Activated naive CD4-positive, alpha-beta T cell treated with anti-CD3 and anti-CD28 coated beads, Interleukin-2, amount 50 U/mL, for 72 hours (primary cell): ENCODE measurements around the gene DKK3. TPM values are rescaled to one million over a fixed set of nuclear protein-coding genes. Genes with fewer than 3 reads are reported as not detected.
A peak's percentile ranks its signal among the peaks of the same experiment; 100 is the strongest.

Experiments
- ATAC-seq, 2 donors: fragments of 150-1000 bp; cut with Tn5 transposase; 2 replicates each; pipeline ENCODE4 v1.10.0; 2021; ENCODE audit warnings: mild to moderate bottlenecking in 2 of 2, moderate library complexity in 2 of 2
- DNase-seq, 2 donors: peaks; one replicate each; pipeline ENCODE4 v3.0.0; 2021 to 2022; ENCODE audit warnings: low spot score in 2 of 2
- H3K27ac Mint-ChIP-seq, 2 donors: one replicate each; pipeline ENCODE4 v1.8.0; 2022; ENCODE audit warnings: mild to moderate bottlenecking in 2 of 2, mixed read lengths in 2 of 2
- H3K36me3 Mint-ChIP-seq, 2 donors: one replicate each; pipeline ENCODE4 v1.8.0; 2022; ENCODE audit warnings: mixed read lengths in 2 of 2
- H3K9me3 Mint-ChIP-seq, 2 donors: one replicate each; pipeline ENCODE4 v1.8.0; 2022; ENCODE audit warnings: mixed read lengths in 2 of 2
- total RNA-seq, 2 donors: library from RNA; stranded (reverse); gene quantifications; one replicate each; pipeline ENCODE4 v1.2.3, GENCODE V29; 2022

Gene DKK3
- total RNA-seq, 2 donors from 2014 or later: not detected

DNA sequence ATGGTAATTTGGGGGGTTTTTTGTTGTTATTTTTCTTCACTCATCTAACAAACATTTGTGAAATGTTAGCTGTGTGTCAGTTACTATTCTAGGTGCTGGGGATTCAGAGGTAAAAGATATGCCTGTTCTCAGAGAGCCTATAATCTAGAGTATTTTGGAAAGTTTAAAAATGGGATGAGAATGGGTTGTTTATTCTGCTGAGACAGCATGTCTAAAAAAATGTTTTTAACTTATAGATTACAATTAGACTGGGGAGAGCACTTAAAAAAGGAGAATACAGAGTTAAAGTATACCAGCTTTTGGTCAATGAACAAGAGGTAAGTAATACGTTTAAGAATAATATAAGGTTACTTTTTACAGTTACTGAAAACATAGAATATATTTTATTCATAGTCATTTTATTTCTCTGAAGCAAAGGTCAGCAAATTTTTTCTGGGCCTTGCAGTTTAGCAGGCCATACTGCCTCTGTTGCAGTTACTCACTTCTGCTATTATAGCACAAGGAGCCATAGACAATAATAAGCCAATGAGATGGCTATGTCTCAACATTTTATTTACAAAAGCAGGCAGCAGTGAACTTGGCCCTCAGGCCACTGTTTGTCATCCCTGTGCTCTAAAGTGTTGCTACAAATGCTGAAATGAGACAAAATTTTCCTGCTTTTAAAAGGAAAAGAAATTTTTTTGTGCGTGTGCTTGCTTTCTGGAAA, 60.0 kb downstream of the DKK3 start:
- Mint-ChIP-seq H3K27ac (peak overlapping the region in 1 of 2 donors; percentile 17), H3K36me3 (peaks cover 0 to 15% of the 10 kb centered on the region in 2 donors)
- ATAC-seq: no peak

DNA sequence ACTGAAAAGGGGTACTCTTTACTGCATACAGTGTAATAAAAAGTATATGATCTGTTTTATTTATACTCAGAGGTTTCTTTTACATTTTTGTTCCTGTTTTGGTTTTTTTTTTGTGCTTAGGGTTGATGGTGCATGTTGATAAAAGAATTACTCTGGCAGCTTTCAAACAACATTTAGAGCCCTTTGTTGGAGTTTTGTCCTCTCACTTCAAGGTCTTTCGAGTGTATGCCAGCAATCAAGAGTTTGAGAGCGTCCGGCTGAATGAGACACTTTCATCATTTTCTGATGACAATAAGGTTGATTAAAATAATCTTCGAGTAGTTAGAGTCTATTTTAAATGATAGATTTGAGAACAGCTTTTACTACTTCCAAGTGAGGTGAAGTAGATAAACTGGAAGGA, 60.6 kb downstream of the DKK3 start:
- Mint-ChIP-seq H3K9me3 (no peaks in the 10 kb centered on the region), H3K36me3 (peaks cover 0 to 15% of the 10 kb centered on the region in 2 donors), H3K27ac (peak overlapping the region in 1 of 2 donors; percentile 17)
- no peak for DNase-seq
- no peak for ATAC-seq

More for the DNA sequence above, 60.0 kb downstream of the DKK3 start:
- DNase-seq: no peak
- no peaks in the 10 kb centered on the region for H3K9me3 Mint-ChIP-seq

DNA sequence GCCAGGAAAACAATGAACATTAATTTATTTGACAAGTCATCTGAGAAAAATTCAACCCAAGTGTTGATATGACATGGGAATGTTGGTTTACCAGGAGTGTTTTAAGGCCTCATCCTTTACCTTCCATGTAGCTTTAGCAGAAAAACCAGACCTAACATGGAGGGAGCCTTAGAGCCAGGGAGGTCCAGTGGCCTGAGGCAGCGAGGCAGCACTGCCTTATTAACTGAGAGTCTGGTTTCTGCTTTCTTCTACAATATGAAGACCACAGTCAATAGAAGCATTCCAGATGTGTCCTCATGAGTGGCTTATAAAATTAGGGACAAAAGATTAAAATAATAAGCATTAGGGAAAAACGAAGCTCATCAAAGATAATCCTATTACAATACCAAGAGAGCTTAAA, 61.5 kb downstream of the DKK3 start:
- H3K36me3 Mint-ChIP-seq: peaks cover 0 to 14% of the 10 kb centered on the region in 2 donors

DNA sequence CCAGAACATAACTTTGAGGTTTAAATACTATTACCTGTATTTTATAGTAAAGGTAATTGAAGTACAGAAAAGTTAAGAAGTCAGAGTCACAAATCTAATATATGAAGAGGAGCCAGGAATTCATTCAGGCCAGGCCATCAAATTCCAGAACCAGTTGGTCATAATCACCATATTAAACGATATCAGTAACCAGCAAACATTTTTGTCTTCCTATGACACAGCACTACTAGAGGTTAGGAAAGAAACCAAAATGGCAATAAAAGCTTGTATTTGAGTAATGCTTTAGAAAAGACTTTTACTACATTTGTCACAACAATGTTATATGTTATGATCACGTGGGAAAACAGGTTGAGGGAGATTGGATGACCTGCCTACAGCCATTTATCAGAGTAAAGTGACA, 62.2 kb downstream of the DKK3 start:
- peaks cover 0 to 7% of the 10 kb centered on the region in 2 donors for H3K36me3 Mint-ChIP-seq
- H3K9me3 Mint-ChIP-seq: no peaks in the 10 kb centered on the region
- H3K27ac Mint-ChIP-seq: peak overlapping the region; percentile 20 to 30
- DNase-seq (no peak), ATAC-seq (no peak)

More for the DNA sequence above, 61.5 kb downstream of the DKK3 start:
- H3K27ac Mint-ChIP-seq: peak overlapping the region in 1 of 2 donors; percentile 20
- DNase-seq (no peak), ATAC-seq (no peak)
- H3K9me3 Mint-ChIP-seq: no peaks in the 10 kb centered on the region

DNA sequence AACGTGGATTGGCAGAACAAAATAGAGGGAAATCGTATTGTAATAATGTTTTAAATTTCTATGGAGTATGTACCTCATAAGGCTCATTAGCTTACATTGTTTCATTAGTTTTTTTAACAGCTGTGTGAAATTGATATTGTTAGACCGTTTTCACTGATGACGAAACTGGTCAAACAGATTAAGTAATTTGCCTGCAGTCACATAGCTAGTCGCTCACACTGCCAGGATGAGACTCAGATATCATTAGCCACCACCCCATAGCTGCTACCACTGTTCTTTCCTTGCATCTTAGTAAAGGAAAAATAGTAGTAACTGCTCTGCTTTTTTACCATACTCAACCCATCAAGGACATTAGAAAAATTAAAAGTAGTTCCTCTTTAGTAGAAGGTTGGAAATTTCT, 64.0 kb downstream of the DKK3 start:
- no peaks in the 10 kb centered on the region for H3K9me3 Mint-ChIP-seq
- H3K27ac Mint-ChIP-seq: no peak overlapping the region

DNA sequence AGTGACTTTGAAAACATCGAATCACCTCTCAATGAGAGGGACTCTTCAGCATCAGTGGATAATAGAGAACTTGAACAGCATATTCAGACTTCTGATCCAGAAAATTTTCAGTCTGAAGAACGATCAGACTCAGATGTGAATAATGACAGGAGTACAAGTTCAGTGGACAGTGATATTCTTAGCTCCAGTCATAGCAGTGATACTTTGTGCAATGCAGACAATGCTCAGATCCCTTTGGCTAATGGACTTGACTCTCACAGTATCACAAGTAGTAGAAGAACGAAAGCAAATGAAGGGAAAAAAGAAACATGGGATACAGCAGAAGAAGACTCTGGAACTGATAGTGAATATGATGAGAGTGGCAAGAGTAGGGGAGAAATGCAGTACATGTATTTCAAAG, 65.8 kb downstream of the DKK3 start:
- H3K9me3 Mint-ChIP-seq: no peaks in the 10 kb centered on the region
- no peak overlapping the region for H3K27ac Mint-ChIP-seq
- peaks cover 4 to 9% of the 10 kb centered on the region in 2 donors for H3K36me3 Mint-ChIP-seq
- no peak for DNase-seq
- ATAC-seq: no peak

More for the DNA sequence above, 64.0 kb downstream of the DKK3 start:
- DNase-seq (no peak), ATAC-seq (no peak)
- peaks cover 0 to 5% of the 10 kb centered on the region in 2 donors for H3K36me3 Mint-ChIP-seq

DNA sequence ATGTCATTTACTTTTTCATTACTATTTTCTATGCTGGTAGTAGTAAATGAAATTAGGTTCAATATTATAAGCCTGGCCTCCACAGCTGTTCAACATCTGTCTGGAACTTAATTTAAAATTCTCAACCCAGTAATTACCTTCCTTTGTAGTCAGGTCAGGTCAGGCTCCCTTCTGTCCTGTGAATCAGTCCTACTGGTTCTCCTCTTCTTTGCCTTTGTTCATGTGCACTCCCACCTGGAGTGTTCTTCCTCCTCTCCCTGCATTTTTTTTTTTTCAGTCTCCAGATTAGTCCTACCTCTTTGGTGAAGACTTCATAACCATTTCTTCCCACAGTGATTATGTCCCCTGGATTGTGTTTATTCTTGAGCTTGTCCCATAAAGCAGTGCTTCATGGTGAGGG, 67.9 kb downstream of the DKK3 start:
- H3K27ac Mint-ChIP-seq: peak overlapping the region in 1 of 2 donors; percentile 1
- H3K9me3 Mint-ChIP-seq: no peaks in the 10 kb centered on the region
- no peak for DNase-seq
- no peak for ATAC-seq
- H3K36me3 Mint-ChIP-seq: peaks cover 9 to 10% of the 10 kb centered on the region in 2 donors

DNA sequence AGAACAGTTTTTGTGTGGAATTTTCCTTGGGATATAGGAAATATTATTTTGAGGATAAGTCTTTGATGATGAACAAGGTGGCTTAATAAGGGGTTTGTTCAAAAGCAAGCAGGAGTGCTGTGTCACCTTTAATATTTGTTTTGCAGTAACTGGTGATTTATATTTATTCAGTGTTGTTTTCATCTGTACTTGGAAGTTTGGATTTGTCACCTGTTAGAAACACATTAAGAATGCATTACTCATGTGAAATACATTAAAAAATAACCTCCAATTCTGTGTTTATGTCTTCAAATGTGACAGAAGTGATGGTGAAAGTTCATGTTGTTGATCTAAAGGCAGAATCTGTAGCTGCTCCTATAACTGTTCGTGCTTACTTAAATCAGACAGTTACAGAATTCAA, 70.5 kb downstream of the DKK3 start:
- H3K36me3 Mint-ChIP-seq: peaks cover 9 to 15% of the 10 kb centered on the region in 2 donors
- no peak overlapping the region for H3K27ac Mint-ChIP-seq
- DNase-seq (no peak), ATAC-seq (no peak)
- no peaks in the 10 kb centered on the region for H3K9me3 Mint-ChIP-seq

DNA sequence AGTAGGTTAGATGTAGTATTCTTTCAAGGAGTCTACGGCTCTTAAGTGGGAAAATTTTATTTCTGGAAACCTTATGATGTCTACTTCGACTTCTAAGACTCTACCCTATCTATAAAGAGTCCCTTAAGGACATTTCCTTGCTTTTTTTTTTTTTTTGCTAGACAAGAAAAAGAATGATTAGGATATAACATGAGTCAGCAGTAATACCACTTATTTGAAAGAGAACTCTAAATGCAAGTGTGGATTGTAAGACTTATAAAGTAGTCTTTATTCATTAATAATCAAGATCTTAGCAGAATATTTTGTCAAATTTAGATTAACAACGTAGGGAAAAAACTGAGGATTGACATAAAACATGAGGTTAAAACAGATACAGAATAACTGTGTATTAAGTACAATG, 71.0 kb downstream of the DKK3 start:
- no peak for DNase-seq
- no peaks in the 10 kb centered on the region for H3K9me3 Mint-ChIP-seq
- no peak overlapping the region for H3K27ac Mint-ChIP-seq
- H3K36me3 Mint-ChIP-seq: peaks cover 11 to 15% of the 10 kb centered on the region in 2 donors
- no peak for ATAC-seq

DNA sequence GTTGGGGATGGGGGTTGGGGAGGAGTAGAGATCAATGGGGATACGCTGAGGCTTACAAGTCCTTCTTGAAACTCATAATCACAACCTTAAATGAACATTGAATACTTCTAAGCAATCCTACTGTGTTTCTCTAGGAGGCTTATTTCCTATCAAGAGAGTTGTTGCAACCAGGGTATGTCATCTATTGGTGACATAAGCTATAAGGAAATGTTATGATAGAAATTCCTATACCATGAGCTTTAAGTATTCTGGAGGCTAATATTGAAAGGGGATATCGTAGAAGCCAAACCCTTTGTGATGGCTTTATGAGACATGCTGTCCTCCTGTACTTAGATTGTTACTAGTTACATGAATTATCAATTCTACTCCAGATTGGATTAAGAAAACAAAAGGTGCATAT, 72.9 kb downstream of the DKK3 start:
- Mint-ChIP-seq H3K36me3 (peaks cover 10 to 15% of the 10 kb centered on the region in 2 donors), H3K27ac (no peak overlapping the region)
- no peak for DNase-seq

DNA sequence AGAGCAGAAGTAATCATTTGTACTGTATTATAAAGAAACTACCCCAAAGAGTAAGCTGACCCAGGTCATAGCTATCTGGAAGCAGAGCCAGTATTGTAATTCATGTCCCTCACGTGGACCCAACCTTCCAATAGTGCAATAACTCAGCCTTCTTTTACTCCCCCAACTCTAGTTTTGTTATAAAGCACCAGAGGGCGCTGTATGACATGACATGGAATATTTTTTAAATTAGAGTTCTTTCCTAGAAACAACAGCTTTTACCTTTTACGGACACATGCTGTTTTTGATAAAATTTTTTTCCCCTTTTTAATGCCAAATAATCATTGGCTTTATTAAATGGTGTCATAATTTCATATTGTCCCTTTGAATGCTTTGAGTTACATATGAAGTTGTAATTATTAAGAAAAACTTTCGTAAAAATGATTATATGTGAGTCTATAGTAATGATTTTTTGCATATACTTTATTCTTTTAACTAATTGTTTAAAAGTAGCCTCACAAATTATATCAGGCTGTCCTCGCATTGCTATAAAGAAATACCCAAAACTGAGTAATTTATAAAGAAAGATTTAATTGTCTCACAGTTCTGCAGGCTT, 76.9 kb downstream of the DKK3 start:
- H3K36me3 Mint-ChIP-seq: peaks cover 5 to 14% of the 10 kb centered on the region in 2 donors
- H3K27ac Mint-ChIP-seq: no peak overlapping the region
- ATAC-seq: peak; percentile 40 to 56
- DNase-seq: no peak
- no peaks in the 10 kb centered on the region for H3K9me3 Mint-ChIP-seq

More for the DNA sequence above, 72.9 kb downstream of the DKK3 start:
- ATAC-seq: no peak
- H3K9me3 Mint-ChIP-seq: no peaks in the 10 kb centered on the region

DNA sequence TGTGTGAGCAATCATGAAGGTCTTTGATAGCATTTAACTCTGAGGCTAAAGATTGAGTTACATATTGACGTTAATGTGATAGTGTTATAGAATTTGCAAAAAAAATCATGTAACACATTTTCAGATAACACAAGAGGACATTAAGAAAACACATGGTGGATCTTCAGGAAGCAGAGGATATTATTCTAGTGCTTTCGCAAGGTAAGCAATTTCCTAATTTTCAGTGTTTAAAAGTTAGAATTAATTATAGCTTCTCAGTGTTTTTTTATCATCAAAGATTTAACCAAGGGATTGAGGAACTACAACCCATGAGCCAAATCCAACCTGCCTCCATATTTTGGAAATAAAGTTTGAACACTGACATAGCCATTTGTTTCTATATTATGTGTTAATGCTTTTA, 78.5 kb downstream of the DKK3 start:
- H3K36me3 Mint-ChIP-seq: peaks cover 11 to 21% of the 10 kb centered on the region in 2 donors
- H3K27ac Mint-ChIP-seq: no peak overlapping the region
- no peak for DNase-seq
- ATAC-seq: no peak
- H3K9me3 Mint-ChIP-seq: no peaks in the 10 kb centered on the region

DNA sequence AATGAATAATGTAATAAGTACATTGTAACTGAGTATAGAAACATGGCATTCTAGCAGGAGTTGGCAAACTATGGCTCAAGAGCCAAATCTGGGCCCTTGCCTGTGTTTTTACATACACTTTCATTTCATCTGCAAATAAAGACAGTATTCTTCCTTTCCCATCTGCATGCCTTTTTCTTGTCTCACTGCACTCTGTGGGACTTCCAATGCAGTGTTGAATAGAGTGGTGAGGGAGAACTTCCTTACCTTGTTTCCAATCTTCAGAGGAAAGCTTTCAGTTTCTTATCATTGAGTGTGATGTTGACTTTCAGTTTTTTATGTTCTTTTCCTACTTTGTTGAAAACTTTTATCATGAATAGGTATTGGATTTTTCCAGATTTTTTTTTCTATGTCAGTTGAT, 84.6 kb downstream of the DKK3 start:
- peaks cover 13 to 15% of the 10 kb centered on the region in 2 donors for H3K36me3 Mint-ChIP-seq
- H3K9me3 Mint-ChIP-seq: no peaks in the 10 kb centered on the region
- ATAC-seq: no peak
- no peak for DNase-seq
- H3K27ac Mint-ChIP-seq: no peak overlapping the region

DNA sequence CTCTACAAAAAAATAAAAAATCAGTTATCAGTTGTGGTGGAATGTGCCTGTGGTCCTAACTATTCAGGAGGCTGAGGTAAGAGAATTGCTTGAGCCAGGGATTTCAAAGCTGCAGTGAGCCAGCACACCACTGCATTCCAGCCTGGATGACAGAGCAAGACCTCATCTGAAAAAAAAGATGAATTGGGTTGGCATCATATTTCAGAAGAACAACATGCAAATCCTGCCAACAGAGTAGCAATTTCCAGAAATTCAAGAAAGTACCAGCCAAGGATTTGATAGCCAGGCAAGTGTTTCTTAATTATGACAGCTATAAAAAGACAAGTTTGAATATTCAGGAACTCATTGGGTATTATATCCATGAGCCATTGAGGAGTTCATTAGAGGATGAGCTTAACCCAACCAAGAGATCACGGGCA, 91.4 kb downstream of the DKK3 start:
- H3K9me3 Mint-ChIP-seq: no peaks in the 10 kb centered on the region
- ATAC-seq (no peak), DNase-seq (no peak)
- H3K36me3 Mint-ChIP-seq: no peaks in the 10 kb centered on the region
- no peak overlapping the region for H3K27ac Mint-ChIP-seq

DNA sequence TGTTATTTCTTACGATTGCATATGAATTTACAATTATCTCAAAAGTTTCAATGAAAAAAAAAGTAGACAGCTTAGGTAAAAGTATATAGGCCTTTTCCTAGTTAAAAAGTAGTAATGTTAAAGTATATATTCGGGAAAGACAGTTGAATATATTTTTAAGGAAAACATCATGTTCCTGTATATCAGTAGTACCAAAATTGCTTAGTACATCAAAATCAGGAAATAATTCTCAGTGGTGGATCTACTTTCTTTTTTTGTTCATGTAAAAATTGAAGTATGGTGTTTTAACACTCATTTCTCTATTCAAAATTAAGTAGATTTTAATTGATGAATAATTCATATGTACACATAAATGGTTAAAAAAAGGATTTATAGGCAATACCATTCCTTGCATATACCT, 92.8 kb downstream of the DKK3 start:
- ATAC-seq (no peak), DNase-seq (no peak)
- H3K9me3 Mint-ChIP-seq: no peaks in the 10 kb centered on the region

DNA sequence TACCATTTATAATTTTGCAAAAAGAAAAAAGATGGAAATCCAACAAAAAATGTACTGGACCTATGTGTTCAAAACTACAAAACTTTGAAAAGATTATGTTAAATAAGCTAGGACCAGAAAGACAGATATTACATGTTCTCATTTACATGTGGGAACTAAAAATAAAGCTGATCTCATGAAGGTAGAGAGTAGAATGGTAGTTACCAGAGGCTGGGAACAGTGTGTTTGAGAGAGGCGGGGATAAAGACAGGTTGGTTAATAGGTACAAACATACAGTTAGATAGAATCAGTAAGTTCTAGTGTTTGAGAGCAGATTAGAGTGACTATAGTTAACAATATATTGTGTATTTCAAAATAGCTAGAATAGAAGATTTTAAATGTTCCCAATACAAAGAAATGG, 95.0 kb downstream of the DKK3 start:
- ATAC-seq (no peak), DNase-seq (no peak)
- no peak overlapping the region for H3K27ac Mint-ChIP-seq
- no peaks in the 10 kb centered on the region for H3K9me3 Mint-ChIP-seq
- H3K36me3 Mint-ChIP-seq: peaks cover 0 to 12% of the 10 kb centered on the region in 2 donors

More for the DNA sequence above, 92.8 kb downstream of the DKK3 start:
- Mint-ChIP-seq H3K36me3 (peaks cover 0 to 12% of the 10 kb centered on the region in 2 donors), H3K27ac (no peak overlapping the region)
